ENCODE results near the gene CDT1.
"Not testable (repeated sequence)": the region's sequence is repeated elsewhere in the genome, so short reads cannot be mapped to it uniquely, and the experiment has no call there.

The CDT1 gene

GRCh38 chr16:88782454-88783390, 20.9 kb upstream of the CDT1 start:
- Histone ChIP-seq H3K36me3 (ENCODE audit: insufficient read depth, low read length) (no peaks in the 10 kb centered on the region), H3K9me3 (ENCODE audit: low read length) (no peaks in the 10 kb centered on the region)

GRCh38 chr16:88783391-88784073, 20.1 kb upstream of the CDT1 start:
- Histone ChIP-seq H3K4me3 (ENCODE audit: low read length) (no peak overlapping the region), H2AFZ (ENCODE audit: low read depth, low read length) (no peak overlapping the region), H3K36me3 (ENCODE audit: insufficient read depth, low read length) (no peaks in the 10 kb centered on the region), H3K27me3 (ENCODE audit: insufficient read depth, low read length) (peaks cover 36% of the 10 kb centered on the region), H3K9me3 (ENCODE audit: low read length) (no peaks in the 10 kb centered on the region), H3K4me1 (ENCODE audit: insufficient read depth, low read length) (no peaks in the 10 kb centered on the region)

More at GRCh38 chr16:88782454-88783390, 20.9 kb upstream of the CDT1 start:
- Histone ChIP-seq H3K4me1 (ENCODE audit: insufficient read depth, low read length) (no peaks in the 10 kb centered on the region), H2AFZ (ENCODE audit: low read depth, low read length) (no peak overlapping the region), H3K4me3 (ENCODE audit: low read length) (no peak overlapping the region), H3K27me3 (ENCODE audit: insufficient read depth, low read length) (peaks cover 36% of the 10 kb centered on the region)

GRCh38 chr16:88784074-88784855, 19.3 kb upstream of the CDT1 start:
- Histone ChIP-seq H3K4me3 (ENCODE audit: low read length) (peak overlapping the region; percentile 28), H3K36me3 (ENCODE audit: insufficient read depth, low read length) (no peaks in the 10 kb centered on the region), H3K9me3 (ENCODE audit: low read length) (no peaks in the 10 kb centered on the region), H3K27me3 (ENCODE audit: insufficient read depth, low read length) (peaks cover 36% of the 10 kb centered on the region), H2AFZ (ENCODE audit: low read depth, low read length) (peak overlapping the region; percentile 36), H3K4me1 (ENCODE audit: insufficient read depth, low read length) (no peaks in the 10 kb centered on the region)

- H2AFZ ChIP-seq (ENCODE audit: low read depth, low read length): peak overlapping the region; percentile 36
- peak overlapping the region; percentile 28 for H3K4me3 ChIP-seq (ENCODE audit: low read length)
- H3K27me3 ChIP-seq (ENCODE audit: insufficient read depth, low read length): peaks cover 36% of the 10 kb centered on the region
- no peaks in the 10 kb centered on the region for H3K36me3 ChIP-seq (ENCODE audit: insufficient read depth, low read length)
- no peaks in the 10 kb centered on the region for H3K9me3 ChIP-seq (ENCODE audit: low read length)
- H3K4me1 ChIP-seq (ENCODE audit: insufficient read depth, low read length): no peaks in the 10 kb centered on the region
These were observed 18.8 kb upstream of the CDT1 start for GRCh38 chr16:88784856-88785105.

- H3K4me1 ChIP-seq (ENCODE audit: insufficient read depth, low read length): peaks cover 1% of the 10 kb centered on the region
- peaks cover 37% of the 10 kb centered on the region for H3K27me3 ChIP-seq (ENCODE audit: insufficient read depth, low read length)
- peak within 1 kb of the TSS; percentile 36 for H2AFZ ChIP-seq (ENCODE audit: low read depth, low read length)
- H3K9me3 ChIP-seq (ENCODE audit: low read length): no peaks in the 10 kb centered on the region
- no peaks in the 10 kb centered on the region for H3K36me3 ChIP-seq (ENCODE audit: insufficient read depth, low read length)
- H3K4me3 ChIP-seq (ENCODE audit: low read length): peak within 1 kb of the TSS; percentile 28
These were observed 18.3 kb upstream of the CDT1 start, which contains the start of gene PIEZO1 for GRCh38 chr16:88785106-88785924. Gene PIEZO1 (minus strand): TSS chr16:88785220. CDS start chr16:88784964, 256 bp downstream.

- H3K27me3 ChIP-seq (ENCODE audit: insufficient read depth, low read length): peaks cover 32% of the 10 kb centered on the region
- no peak overlapping the region for H2AFZ ChIP-seq (ENCODE audit: low read depth, low read length)
- peaks cover 7% of the 10 kb centered on the region for H3K4me1 ChIP-seq (ENCODE audit: insufficient read depth, low read length)
- no peak overlapping the region for H3K4me3 ChIP-seq (ENCODE audit: low read length)
- no peaks in the 10 kb centered on the region for H3K9me3 ChIP-seq (ENCODE audit: low read length)
- H3K36me3 ChIP-seq (ENCODE audit: insufficient read depth, low read length): no peaks in the 10 kb centered on the region
These were observed 15.8 kb upstream of the CDT1 start for GRCh38 chr16:88787579-88788314.

- H2AFZ ChIP-seq (ENCODE audit: low read depth, low read length); H3K9me3 ChIP-seq (ENCODE audit: low read length); H3K4me3 ChIP-seq (ENCODE audit: low read length); H3K36me3 ChIP-seq (ENCODE audit: insufficient read depth, low read length); H3K4me1 ChIP-seq (ENCODE audit: insufficient read depth, low read length): not testable (repeated sequence)
- peaks cover 29% of the 10 kb centered on the region for H3K27me3 ChIP-seq (ENCODE audit: insufficient read depth, low read length)
These were observed 14.8 kb upstream of the CDT1 start for GRCh38 chr16:88788749-88789148.

GRCh38 chr16:88789594-88789993, 14.0 kb upstream of the CDT1 start:
- Histone ChIP-seq H3K36me3 (ENCODE audit: insufficient read depth, low read length) (no peaks in the 10 kb centered on the region), H3K4me3 (ENCODE audit: low read length) (no peak overlapping the region), H2AFZ (ENCODE audit: low read depth, low read length) (no peak overlapping the region), H3K27me3 (ENCODE audit: insufficient read depth, low read length) (peaks cover 26% of the 10 kb centered on the region), H3K4me1 (ENCODE audit: insufficient read depth, low read length) (peaks cover 7% of the 10 kb centered on the region), H3K9me3 (ENCODE audit: low read length) (no peaks in the 10 kb centered on the region)

GRCh38 chr16:88790312-88791211, 13.0 kb upstream of the CDT1 start:
- Histone ChIP-seq H3K4me1 (ENCODE audit: insufficient read depth, low read length) (peaks cover 7% of the 10 kb centered on the region), H3K9me3 (ENCODE audit: low read length) (no peaks in the 10 kb centered on the region), H3K27me3 (ENCODE audit: insufficient read depth, low read length) (peaks cover 24% of the 10 kb centered on the region), H2AFZ (ENCODE audit: low read depth, low read length) (peak overlapping the region; percentile 15), H3K4me3 (ENCODE audit: low read length) (no peak overlapping the region), H3K36me3 (ENCODE audit: insufficient read depth, low read length) (no peaks in the 10 kb centered on the region)

- Histone ChIP-seq H3K27me3 (ENCODE audit: insufficient read depth, low read length) (peaks cover 19% of the 10 kb centered on the region), H3K36me3 (ENCODE audit: insufficient read depth, low read length) (no peaks in the 10 kb centered on the region), H3K4me1 (ENCODE audit: insufficient read depth, low read length) (peaks cover 7% of the 10 kb centered on the region), H3K4me3 (ENCODE audit: low read length) (no peak overlapping the region), H2AFZ (ENCODE audit: low read depth, low read length) (no peak overlapping the region), H3K9me3 (ENCODE audit: low read length) (no peaks in the 10 kb centered on the region)
These were observed 11.5 kb upstream of the CDT1 start for GRCh38 chr16:88792078-88792550.

GRCh38 chr16:88792668-88793250, 10.8 kb upstream of the CDT1 start:
- H2AFZ ChIP-seq (ENCODE audit: low read depth, low read length): no peak overlapping the region
- no peak overlapping the region for H3K4me3 ChIP-seq (ENCODE audit: low read length)
- H3K4me1 ChIP-seq (ENCODE audit: insufficient read depth, low read length): peaks cover 7% of the 10 kb centered on the region
- no peaks in the 10 kb centered on the region for H3K9me3 ChIP-seq (ENCODE audit: low read length)
- H3K36me3 ChIP-seq (ENCODE audit: insufficient read depth, low read length): no peaks in the 10 kb centered on the region
- H3K27me3 ChIP-seq (ENCODE audit: insufficient read depth, low read length): peaks cover 17% of the 10 kb centered on the region

All from neuron (in vitro differentiated cells).